Measurements from ENCODE around the gene CIAO2A.

DNA sequence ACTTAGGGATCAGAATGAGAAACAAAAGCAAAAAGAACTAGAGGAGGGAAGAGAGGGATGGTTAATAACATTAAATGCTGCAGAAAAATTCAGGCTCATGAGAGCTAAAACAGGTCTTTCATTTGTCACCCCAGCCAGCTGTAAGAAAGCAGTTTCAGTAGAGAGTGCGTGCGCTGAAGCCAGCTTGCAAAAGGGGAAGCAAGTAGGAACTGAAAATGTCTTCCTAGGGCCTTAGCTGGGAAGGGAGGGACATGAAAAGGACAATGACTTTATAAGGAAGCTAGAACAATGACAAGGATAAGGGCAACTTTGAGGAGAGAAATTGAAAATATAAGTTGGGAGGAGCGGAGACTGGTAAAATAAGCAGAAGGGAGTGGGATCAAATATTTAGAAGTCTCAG, 3.1 kb downstream of the CIAO2A start:
- TF ChIP-seq, protein P1, sequence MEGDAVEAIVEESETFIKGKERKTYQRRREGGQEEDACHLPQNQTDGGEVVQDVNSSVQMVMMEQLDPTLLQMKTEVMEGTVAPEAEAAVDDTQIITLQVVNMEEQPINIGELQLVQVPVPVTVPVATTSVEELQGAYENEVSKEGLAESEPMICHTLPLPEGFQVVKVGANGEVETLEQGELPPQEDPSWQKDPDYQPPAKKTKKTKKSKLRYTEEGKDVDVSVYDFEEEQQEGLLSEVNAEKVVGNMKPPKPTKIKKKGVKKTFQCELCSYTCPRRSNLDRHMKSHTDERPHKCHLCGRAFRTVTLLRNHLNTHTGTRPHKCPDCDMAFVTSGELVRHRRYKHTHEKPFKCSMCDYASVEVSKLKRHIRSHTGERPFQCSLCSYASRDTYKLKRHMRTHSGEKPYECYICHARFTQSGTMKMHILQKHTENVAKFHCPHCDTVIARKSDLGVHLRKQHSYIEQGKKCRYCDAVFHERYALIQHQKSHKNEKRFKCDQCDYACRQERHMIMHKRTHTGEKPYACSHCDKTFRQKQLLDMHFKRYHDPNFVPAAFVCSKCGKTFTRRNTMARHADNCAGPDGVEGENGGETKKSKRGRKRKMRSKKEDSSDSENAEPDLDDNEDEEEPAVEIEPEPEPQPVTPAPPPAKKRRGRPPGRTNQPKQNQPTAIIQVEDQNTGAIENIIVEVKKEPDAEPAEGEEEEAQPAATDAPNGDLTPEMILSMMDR (IDR thresholded peaks at IDR 0.05), result no peak
- no peak for TF ChIP-seq POLR2A (IDR thresholded peaks at IDR 0.05)

Data from thyroid gland (tissue), 4 donors.